Breast epithelium (tissue), 4 donors: Measurements from ENCODE around the gene COL5A1. TPM values are rescaled to one million over a fixed set of nuclear protein-coding genes. Genes with fewer than 3 reads are reported as not detected.
A peak's percentile ranks its signal among the peaks of the same experiment; 100 is the strongest.

Experiments
- DNase-seq, 2 donors: peaks; one replicate each; pipeline ENCODE4 v3.0.0-alpha.2; 2019; ENCODE audit warnings: low spot score in 2 of 2
- H3K27ac ChIP-seq, 2 donors: fragments of 200-600 bp; sonication (generic) in 1 of 2; one replicate each; pipeline ENCODE4 v1.5.1; 2016 to 2019; ENCODE audit warnings: mild to moderate bottlenecking in 1 of 2
- H3K27me3 ChIP-seq, 2 donors: fragments of 200-600 bp; sonication (generic) in 1 of 2; one replicate each; pipeline versions ENCODE4 v1.5.1 to v1.6.0; 2017 to 2019; ENCODE audit warnings: control low read depth in 1 of 2, mild to moderate bottlenecking in 1 of 2
- H3K36me3 ChIP-seq: fragments of 200-600 bp; one replicate; pipeline ENCODE4 v1.5.1; 2019
- H3K4me1 ChIP-seq, 2 donors: fragments of 200-600 bp; sonication (generic); one replicate each; pipeline ENCODE4 v1.5.1; 2016 to 2019; ENCODE audit warnings: control low read depth in 1 of 2
- H3K4me3 ChIP-seq, 3 donors: fragments of 200-600 bp; sonication (generic); 1 replicate in 2 of 3; 2 replicates in 1 of 3; pipeline ENCODE4 v1.5.1; 2016 to 2019; ENCODE audit warnings: mild to moderate bottlenecking in 3 of 3, moderate library complexity in 2 of 3
- H3K9me3 ChIP-seq, 2 donors: fragments of 200-600 bp; sonication (generic) in 1 of 2; one replicate each; pipeline ENCODE4 v1.5.1; 2016 to 2019; ENCODE audit warnings: control low read depth in 1 of 2
- POLR2A ChIP-seq: fragments of 450-650 bp; IDR thresholded peaks from one replicate; pipeline ENCODE4 v1.6.1; 2016; ENCODE audit warnings: antibody characterized with exemption, mild to moderate bottlenecking, moderate library complexity
- POLR2AphosphoS5 ChIP-seq, 3 donors: sonication (generic); formaldehyde crosslinking; IDR thresholded peaks; one replicate each; pipeline ENCODE4 v1.6.1; 2017; ENCODE audit warnings: antibody characterized with exemption in 3 of 3
- intact Hi-C: fragments of 100-400 bp; cut with DNase I; formaldehyde crosslinking; loops from one replicate; pipeline ENCODE4 v1.15.1; 2023; ENCODE audit warnings: low total_unique reads
- total RNA-seq, 3 donors: library from RNA; depleted of rRNA; stranded (reverse); fragments of >200 nt; gene quantifications; one replicate each; pipeline ENCODE4 v1.1.0, GENCODE V29; 2016
- TF ChIP-seq, protein P1 (sequence below), 3 donors: fragments of 450-650 bp; IDR thresholded peaks; one replicate each; pipeline ENCODE4 v1.5.1; 2016 to 2017; ENCODE audit warnings: antibody characterized with exemption in 3 of 3, mild to moderate bottlenecking in 3 of 3, moderate library complexity in 3 of 3

Gene COL5A1
- total RNA-seq, 3 donors from 2014 or later, result 12.1 to 17.0 (median 15.4) TPM

DNA sequence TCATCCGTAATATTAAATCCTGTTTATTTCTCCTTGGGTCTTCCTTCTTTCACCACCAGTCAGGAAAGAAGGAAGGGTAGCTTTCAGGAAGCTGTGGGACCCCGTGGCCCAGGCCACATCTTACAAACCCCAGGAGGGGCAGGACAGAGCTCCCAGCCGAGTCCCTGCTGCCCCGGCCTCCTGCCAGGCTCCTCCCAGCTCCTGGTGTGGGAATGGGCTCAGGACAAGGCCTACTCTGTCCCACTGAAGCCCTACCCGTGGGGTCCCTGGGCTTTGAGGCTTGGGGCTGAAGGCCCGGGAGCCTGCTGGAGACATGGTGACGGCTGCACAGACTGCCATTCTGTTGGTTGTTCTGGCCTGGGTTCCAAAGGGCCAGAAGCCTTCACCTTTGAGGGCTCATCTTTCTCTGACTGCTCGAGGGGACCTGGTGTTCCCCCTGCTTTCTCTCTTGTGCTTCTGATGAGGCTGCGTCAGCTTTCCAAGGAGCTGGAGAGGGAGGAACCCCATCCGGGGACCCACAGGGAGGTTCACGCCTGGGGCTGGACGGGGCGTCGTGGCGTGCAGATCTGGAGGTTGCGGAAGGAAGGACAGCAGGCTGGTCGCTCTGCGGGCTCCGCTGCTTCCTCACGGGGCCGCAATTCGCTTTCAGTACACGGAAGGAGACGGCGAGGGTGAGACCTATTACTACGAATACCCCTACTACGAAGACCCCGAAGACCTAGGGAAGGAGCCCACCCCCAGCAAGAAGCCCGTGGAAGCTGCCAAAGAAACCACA is 86.6 kb downstream of the COL5A1 start:
- TF ChIP-seq, protein P1, sequence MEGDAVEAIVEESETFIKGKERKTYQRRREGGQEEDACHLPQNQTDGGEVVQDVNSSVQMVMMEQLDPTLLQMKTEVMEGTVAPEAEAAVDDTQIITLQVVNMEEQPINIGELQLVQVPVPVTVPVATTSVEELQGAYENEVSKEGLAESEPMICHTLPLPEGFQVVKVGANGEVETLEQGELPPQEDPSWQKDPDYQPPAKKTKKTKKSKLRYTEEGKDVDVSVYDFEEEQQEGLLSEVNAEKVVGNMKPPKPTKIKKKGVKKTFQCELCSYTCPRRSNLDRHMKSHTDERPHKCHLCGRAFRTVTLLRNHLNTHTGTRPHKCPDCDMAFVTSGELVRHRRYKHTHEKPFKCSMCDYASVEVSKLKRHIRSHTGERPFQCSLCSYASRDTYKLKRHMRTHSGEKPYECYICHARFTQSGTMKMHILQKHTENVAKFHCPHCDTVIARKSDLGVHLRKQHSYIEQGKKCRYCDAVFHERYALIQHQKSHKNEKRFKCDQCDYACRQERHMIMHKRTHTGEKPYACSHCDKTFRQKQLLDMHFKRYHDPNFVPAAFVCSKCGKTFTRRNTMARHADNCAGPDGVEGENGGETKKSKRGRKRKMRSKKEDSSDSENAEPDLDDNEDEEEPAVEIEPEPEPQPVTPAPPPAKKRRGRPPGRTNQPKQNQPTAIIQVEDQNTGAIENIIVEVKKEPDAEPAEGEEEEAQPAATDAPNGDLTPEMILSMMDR (IDR thresholded peaks at IDR 0.05), result no peak
- TF ChIP-seq POLR2AphosphoS5 (IDR thresholded peaks at IDR 0.05) (no peak), POLR2A (no peak)
- H3K27me3 ChIP-seq, result no peaks in the 10 kb centered on the region
- H3K4me3 ChIP-seq, result no peak overlapping the region
- no peaks in the 10 kb centered on the region for H3K9me3 ChIP-seq
- no peaks in the 10 kb centered on the region for H3K36me3 ChIP-seq
- DNase-seq, result no peak
- intact Hi-C loops, result no loop called here
- H3K4me1 ChIP-seq, result no peaks in the 10 kb centered on the region
- H3K27ac ChIP-seq, result no peak overlapping the region

DNA sequence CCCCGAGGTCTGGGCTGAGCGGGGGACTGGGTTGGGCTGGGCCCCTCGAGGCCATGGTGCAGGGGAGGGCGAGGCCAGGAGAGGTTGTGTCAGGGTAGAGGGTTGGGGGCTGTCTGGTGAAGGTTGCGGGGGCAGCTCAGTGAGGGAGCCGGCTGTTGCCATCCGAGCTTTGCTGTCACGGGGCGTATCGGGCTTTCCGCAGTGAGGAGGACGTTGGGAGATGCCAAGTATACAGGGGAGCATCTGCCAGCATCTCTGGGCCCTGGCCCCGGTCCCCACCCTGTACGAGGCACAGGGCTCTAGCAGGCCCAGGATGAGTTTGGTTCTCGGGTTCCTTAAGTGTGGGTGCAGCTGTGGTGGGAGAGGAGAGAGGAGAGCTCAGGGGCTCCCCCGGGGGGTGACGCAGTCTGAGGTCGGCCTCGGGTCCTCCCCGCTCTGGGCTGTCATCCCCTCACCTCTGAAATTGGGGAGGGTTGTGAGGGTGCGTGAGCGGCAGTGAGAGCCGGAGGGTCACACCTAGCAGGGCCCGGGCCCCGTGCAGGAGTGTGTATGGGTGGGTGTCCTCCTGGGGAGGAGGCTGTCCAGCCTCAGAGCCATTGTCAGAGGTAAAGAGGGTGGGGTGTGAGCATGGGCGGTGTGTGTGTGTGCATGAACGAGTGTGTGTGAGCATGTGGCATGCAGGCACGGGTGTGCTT is 87.3 kb downstream of the COL5A1 start:
- H3K27ac ChIP-seq, result no peak overlapping the region
- no peaks in the 10 kb centered on the region for H3K27me3 ChIP-seq
- no peaks in the 10 kb centered on the region for H3K36me3 ChIP-seq
- H3K4me1 ChIP-seq, result no peaks in the 10 kb centered on the region
- DNase-seq, result no peak
- intact Hi-C loops, result no loop called here
- no peaks in the 10 kb centered on the region for H3K9me3 ChIP-seq
- TF ChIP-seq POLR2AphosphoS5 (IDR thresholded peaks at IDR 0.05), result no peak
- no peak for TF ChIP-seq POLR2A
- TF ChIP-seq, protein P1 (IDR thresholded peaks at IDR 0.05), result no peak
- no peak overlapping the region for H3K4me3 ChIP-seq

DNA sequence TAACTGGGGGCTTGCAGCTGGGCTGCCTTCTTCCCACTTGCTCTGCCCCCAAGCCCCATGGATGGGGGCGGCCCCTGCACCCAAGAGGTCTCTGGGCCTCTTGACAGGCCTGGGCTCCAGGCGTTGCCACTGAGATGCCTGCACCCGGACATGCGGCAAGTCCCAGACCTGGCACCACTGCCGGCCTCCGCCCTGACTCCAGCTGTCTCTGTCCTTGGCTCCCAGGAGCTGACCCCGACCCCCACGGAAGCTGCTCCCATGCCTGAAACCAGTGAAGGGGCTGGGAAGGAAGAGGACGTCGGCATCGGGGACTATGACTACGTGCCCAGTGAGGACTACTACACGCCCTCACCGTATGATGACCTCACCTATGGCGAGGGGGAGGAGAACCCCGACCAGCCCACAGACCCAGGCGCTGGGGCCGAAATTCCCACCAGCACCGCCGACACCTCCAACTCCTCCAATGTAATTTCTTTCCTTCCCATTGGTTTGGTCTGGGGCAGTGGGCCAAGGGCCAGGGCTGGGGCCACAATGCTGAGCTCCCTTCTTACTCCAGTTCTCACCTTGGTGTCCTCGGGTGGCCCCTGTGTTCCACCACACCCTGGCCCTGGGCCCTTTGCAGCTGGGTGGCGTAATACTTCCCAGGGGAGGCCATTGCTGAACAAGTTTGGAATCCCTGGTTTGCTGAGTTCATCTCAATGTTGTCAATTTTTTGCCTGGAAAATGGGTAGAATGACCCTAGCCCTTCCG is 88.6 kb downstream of the COL5A1 start:
- H3K36me3 ChIP-seq, result no peaks in the 10 kb centered on the region
- H3K9me3 ChIP-seq, result no peaks in the 10 kb centered on the region
- TF ChIP-seq, protein P1 (IDR thresholded peaks at IDR 0.05), result no peak
- TF ChIP-seq POLR2A (no peak), POLR2AphosphoS5 (IDR thresholded peaks at IDR 0.05) (peak in 1 of 3 donors; percentile 91)
- no peaks in the 10 kb centered on the region for H3K4me1 ChIP-seq
- H3K27ac ChIP-seq, result peak overlapping the region in 1 of 2 donors; percentile 25
- intact Hi-C loops, result loop anchor here (10.0 kb wide), 1 partner anchor 275 kb away; no protein-coding TSS in a partner anchor
- H3K27me3 ChIP-seq, result no peaks in the 10 kb centered on the region
- DNase-seq, result no peak
- H3K4me3 ChIP-seq, result no peak overlapping the region

DNA sequence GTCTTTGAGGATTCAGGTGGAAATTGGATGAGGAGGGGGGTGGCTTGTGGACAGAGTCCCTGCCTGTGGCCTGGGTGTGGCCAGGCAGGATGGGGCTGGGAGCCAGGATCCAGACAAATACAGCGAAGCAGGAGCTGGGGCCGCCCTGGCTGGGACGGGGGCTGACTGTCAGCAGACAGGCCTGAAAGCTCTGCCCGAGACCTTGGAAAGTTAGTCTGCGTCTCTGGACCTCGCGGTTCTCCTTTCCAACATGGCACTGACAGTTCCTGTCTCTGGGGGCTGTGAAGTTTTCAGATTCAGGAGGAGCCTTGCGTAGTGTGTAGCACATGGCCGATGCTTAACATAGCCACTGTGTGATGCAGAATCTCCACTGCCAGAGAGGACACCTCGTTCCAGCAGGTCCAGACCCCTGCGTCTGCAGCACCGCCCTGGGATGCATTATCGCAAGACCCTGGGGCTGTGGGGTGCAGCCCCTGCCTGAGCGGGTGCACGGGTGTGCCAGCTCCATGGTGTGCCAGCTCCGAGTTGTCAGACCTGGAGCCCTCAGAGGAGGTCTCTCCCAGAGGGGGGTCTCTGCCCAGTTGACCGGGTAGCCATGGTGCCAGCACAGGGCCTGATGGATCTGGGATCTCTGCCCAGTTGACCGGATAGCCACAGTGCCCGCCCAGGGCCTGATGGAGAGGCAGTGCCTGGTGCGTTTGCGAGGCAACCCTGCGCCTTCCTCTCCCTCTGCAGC is 89.3 kb downstream of the COL5A1 start:
- no peaks in the 10 kb centered on the region for H3K27me3 ChIP-seq
- no peaks in the 10 kb centered on the region for H3K4me1 ChIP-seq
- no peaks in the 10 kb centered on the region for H3K36me3 ChIP-seq
- H3K9me3 ChIP-seq, result no peaks in the 10 kb centered on the region
- no peak for TF ChIP-seq POLR2A
- TF ChIP-seq, protein P1 (IDR thresholded peaks at IDR 0.05), result no peak
- no peak for TF ChIP-seq POLR2AphosphoS5 (IDR thresholded peaks at IDR 0.05)
- H3K4me3 ChIP-seq, result no peak overlapping the region
- H3K27ac ChIP-seq, result peak overlapping the region in 1 of 2 donors; percentile 19
- intact Hi-C loops, result loop anchor here (10.0 kb wide), 1 partner anchor 276 kb away; no protein-coding TSS in a partner anchor
- no peak for DNase-seq
